Measurements from ENCODE around the gene COPS7A. TPM values are rescaled to one million over a fixed set of nuclear protein-coding genes. Genes with fewer than 3 reads are reported as not detected.
A peak's percentile ranks its signal among the peaks of the same experiment; 100 is the strongest.

Gene COPS7A
- total and polyA plus RNA-seq, 9 of the 15 experiments (the other 6 are each of a cell fraction or from before 2014, with no cell fraction given), result 12.7 to 36.0 (median 24.3) TPM

DNA sequence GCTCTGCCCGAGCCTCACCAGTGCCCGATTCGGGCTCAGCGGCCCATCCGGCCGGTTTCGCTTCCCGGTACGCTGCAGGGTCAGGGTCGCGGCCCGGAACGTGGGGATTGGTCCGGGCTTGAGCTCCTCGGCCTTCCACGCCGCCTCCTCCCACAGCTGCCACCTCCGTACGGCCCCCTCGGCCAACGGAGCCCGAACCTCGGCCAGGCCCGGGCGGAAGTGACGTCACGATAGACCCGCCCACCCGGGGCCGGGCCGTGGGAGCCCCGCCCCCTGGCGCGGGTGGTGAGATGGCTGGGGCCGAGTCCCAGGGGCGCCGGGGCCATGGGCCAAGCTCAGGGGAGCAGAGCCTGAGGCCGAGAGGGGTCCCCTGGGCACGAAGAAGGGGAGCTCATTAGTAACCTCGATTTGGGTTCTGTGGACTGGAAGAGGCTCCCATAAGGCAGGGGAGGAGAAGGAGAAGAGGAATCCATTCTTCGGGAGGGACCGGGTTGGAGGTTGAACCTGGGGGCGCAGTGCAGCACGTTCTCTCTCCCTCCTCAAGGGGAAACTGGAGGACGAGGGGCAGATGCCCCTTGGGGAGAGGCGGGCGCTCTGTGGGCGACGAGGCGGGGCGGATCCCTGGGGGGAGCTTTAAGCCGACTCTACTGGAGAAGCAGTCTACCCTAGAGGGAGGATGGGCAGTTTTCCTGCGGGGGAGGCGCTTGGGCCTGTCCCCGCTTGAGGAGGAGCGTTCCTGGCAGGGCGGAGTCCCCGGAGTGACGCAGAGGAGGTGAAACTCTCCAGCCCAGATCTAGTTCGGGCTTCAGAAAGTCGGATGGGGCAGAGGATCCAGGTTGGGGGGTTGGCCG lies 29.3 kb downstream of the COPS7A start, which contains the start of gene MLF2 (continued):
- TF ChIP-seq YBX1 (IDR thresholded peaks at IDR 0.05), result no peak
- no peak for TF ChIP-seq ZNF57 (CRISPR knock-in tag; IDR thresholded peaks at IDR 0.05)
- TF ChIP-seq MECOM (CRISPR knock-in tag; IDR thresholded peaks at IDR 0.05), result no peak
- peak; percentile 30 for TF ChIP-seq HNRNPLL (IDR thresholded peaks at IDR 0.05; ENCODE audit: low read depth, low read length, poor library complexity, severe bottlenecking)
- no peak for TF ChIP-seq ZFP1 (CRISPR knock-in tag; IDR thresholded peaks at IDR 0.05)
- no peak for TF ChIP-seq NR4A1 (CRISPR knock-in tag; IDR thresholded peaks at IDR 0.05)
- no peak for TF ChIP-seq NR4A1 (tag; IDR thresholded peaks at IDR 0.05)
- TF ChIP-seq NEUROD1 (IDR thresholded peaks at IDR 0.05; ENCODE audit: borderline replicate concordance, low read depth, low read length, partially characterized antibody), result peak; percentile 30
- peak in 1 of 2 experiments; percentile 70; a peak in 2 of 4 replicates for TF ChIP-seq MNT (conservative IDR thresholded peaks at IDR 0.05)
- TF ChIP-seq POLR2G (IDR thresholded peaks at IDR 0.05; ENCODE audit: low read depth, low read length), result peak; percentile 89
- no peak for TF ChIP-seq MTA1 (IDR thresholded peaks at IDR 0.05; ENCODE audit: borderline replicate concordance)
- peak; percentile 64 for TF ChIP-seq PRDM10 (IDR thresholded peaks at IDR 0.05; ENCODE audit: partially characterized antibody)
- TF ChIP-seq, protein P1, sequence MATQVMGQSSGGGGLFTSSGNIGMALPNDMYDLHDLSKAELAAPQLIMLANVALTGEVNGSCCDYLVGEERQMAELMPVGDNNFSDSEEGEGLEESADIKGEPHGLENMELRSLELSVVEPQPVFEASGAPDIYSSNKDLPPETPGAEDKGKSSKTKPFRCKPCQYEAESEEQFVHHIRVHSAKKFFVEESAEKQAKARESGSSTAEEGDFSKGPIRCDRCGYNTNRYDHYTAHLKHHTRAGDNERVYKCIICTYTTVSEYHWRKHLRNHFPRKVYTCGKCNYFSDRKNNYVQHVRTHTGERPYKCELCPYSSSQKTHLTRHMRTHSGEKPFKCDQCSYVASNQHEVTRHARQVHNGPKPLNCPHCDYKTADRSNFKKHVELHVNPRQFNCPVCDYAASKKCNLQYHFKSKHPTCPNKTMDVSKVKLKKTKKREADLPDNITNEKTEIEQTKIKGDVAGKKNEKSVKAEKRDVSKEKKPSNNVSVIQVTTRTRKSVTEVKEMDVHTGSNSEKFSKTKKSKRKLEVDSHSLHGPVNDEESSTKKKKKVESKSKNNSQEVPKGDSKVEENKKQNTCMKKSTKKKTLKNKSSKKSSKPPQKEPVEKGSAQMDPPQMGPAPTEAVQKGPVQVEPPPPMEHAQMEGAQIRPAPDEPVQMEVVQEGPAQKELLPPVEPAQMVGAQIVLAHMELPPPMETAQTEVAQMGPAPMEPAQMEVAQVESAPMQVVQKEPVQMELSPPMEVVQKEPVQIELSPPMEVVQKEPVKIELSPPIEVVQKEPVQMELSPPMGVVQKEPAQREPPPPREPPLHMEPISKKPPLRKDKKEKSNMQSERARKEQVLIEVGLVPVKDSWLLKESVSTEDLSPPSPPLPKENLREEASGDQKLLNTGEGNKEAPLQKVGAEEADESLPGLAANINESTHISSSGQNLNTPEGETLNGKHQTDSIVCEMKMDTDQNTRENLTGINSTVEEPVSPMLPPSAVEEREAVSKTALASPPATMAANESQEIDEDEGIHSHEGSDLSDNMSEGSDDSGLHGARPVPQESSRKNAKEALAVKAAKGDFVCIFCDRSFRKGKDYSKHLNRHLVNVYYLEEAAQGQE (IDR thresholded peaks at IDR 0.05; ENCODE audit: borderline replicate concordance), result no peak
- TF ChIP-seq, protein P1 (CRISPR knock-in tag; IDR thresholded peaks at IDR 0.05; ENCODE audit: low read depth), result no peak

Measured in K562 (cell line).